Measurements from ENCODE around the gene ADARB2.

GRCh38 chr10:1228467-1228975, 508.8 kb downstream of the ADARB2 start:
- TF ChIP-seq CTCF (IDR thresholded peaks at IDR 0.05) (no peak), POLR2A (IDR thresholded peaks at IDR 0.05) (no peak)
